Endothelial cell of umbilical vein (primary cell): ENCODE results near the gene SCP2.

Experiments
- CTCF ChIP-seq, 2 donors: IDR thresholded peaks; 1 replicate in 1 of 2; 2 replicates in 1 of 2; pipeline ENCODE4 v1.5.1; 2011; ENCODE audit warnings: low read length in 2 of 2, mild to moderate bottlenecking in 2 of 2, moderate library complexity in 2 of 2, control low read depth in 1 of 2, inconsistent platforms in 1 of 2, low read depth in 1 of 2; ENCODE audit not compliant: insufficient read depth in 1 of 2; ENCODE audit errors: extremely low read depth in 1 of 2
- POLR2A ChIP-seq: IDR thresholded peaks from 2 replicates; pipeline ENCODE4 v1.6.1; 2012; ENCODE audit warnings: low read depth, mild to moderate bottlenecking, control low read depth, low read length
- POLR2AphosphoS5 ChIP-seq: IDR thresholded peaks from 2 replicates; pipeline ENCODE4 v1.6.1; 2012; ENCODE audit warnings: low read depth, mild to moderate bottlenecking, control low read depth, low read length, moderate library complexity; ENCODE audit not compliant: insufficient read depth

GRCh38 chr1:53069663-53070327 is 142.7 kb downstream of the SCP2 start:
- TF ChIP-seq POLR2A (no peak), CTCF (IDR thresholded peaks at IDR 0.05; ENCODE audit: extremely low read depth in 1 of 2, insufficient read depth in 1 of 2, low read depth in 1 of 2, low read length in 2 of 2) (no peak), POLR2AphosphoS5 (no peak)
